ENCODE data around the gene KIF11. TPM values are rescaled to one million over a fixed set of nuclear protein-coding genes. Genes with fewer than 3 reads are reported as not detected.

The KIF11 gene
- total RNA-seq, 1 experiment from 2014 or later: 14.2 TPM

Small RNAs within 50 kb of the gene (small RNA-seq; reads per million reads assigned to genes)
- gene RN7SL644P: not detected

Other genes starting within 250 kb of the KIF11 start
- 11.1 and 56.2 TPM in 2 replicates for gene IDE, start 19.0 kb upstream of the KIF11 start, total RNA-seq (2014; rRNA removed; shearing (Covaris generic); ENCODE audit: low replicate concordance)
- gene HHEX, start 96.8 kb downstream of the KIF11 start, total RNA-seq (2014; rRNA removed; shearing (Covaris generic); ENCODE audit: low replicate concordance): 71.7 and 84.2 TPM in 2 replicates